ENCODE results near the gene HNF1B.
A peak's percentile ranks its signal among the peaks of the same experiment; 100 is the strongest.
"Not testable (repeated sequence)": the region's sequence is repeated elsewhere in the genome, so short reads cannot be mapped to it uniquely, and the experiment has no call there.

HNF1B gene

GRCh38 chr17:37744961-37745800 is at the start of gene HNF1B:
Gene HNF1B (minus strand): TSS chr17:37745059. CDS start chr17:37744884, 175 bp downstream.
- no peak for DNase-seq (ENCODE audit: low spot score)

GRCh38 chr17:37792787-37793186 is 47.9 kb upstream of the HNF1B start:
- DNase-seq (ENCODE audit: low spot score): no peak

- peak; percentile 58 for DNase-seq (ENCODE audit: low spot score)
Observed at GRCh38 chr17:37791447-37792399, 46.9 kb upstream of the HNF1B start.

- DNase-seq (ENCODE audit: low spot score): no peak
Observed at GRCh38 chr17:37789771-37790541, 45.1 kb upstream of the HNF1B start.

- no peak for DNase-seq (ENCODE audit: low spot score)
Observed at GRCh38 chr17:37789021-37789565, 44.2 kb upstream of the HNF1B start.

- DNase-seq (ENCODE audit: low spot score): no peak
Observed at GRCh38 chr17:37788526-37788925, 43.7 kb upstream of the HNF1B start.

GRCh38 chr17:37787055-37787757 is 42.3 kb upstream of the HNF1B start:
- DNase-seq (ENCODE audit: low spot score): no peak

- no peak for DNase-seq (ENCODE audit: low spot score)
Observed at GRCh38 chr17:37786481-37786880, 41.6 kb upstream of the HNF1B start.

GRCh38 chr17:37782460-37782859 is 37.6 kb upstream of the HNF1B start:
- DNase-seq (ENCODE audit: low spot score): not testable (repeated sequence)

GRCh38 chr17:37781451-37781850 is 36.6 kb upstream of the HNF1B start:
- DNase-seq (ENCODE audit: low spot score): no peak

- no peak for DNase-seq (ENCODE audit: low spot score)
Observed at GRCh38 chr17:37779554-37779953, 34.7 kb upstream of the HNF1B start.

- DNase-seq (ENCODE audit: low spot score): peak; percentile 25
Observed at GRCh38 chr17:37774504-37774903, 29.6 kb upstream of the HNF1B start.

- no peak for DNase-seq (ENCODE audit: low spot score)
Observed at GRCh38 chr17:37772982-37773381, 28.1 kb upstream of the HNF1B start.

GRCh38 chr17:37770631-37771518 is 26.0 kb upstream of the HNF1B start:
- DNase-seq (ENCODE audit: low spot score): no peak

GRCh38 chr17:37769050-37769449 is 24.2 kb upstream of the HNF1B start:
- no peak for DNase-seq (ENCODE audit: low spot score)

GRCh38 chr17:37768438-37768837 is 23.6 kb upstream of the HNF1B start:
- DNase-seq (ENCODE audit: low spot score): no peak

GRCh38 chr17:37766971-37767370 is 22.1 kb upstream of the HNF1B start:
- DNase-seq (ENCODE audit: low spot score): no peak

- DNase-seq (ENCODE audit: low spot score): no peak
Observed at GRCh38 chr17:37764383-37764782, 19.5 kb upstream of the HNF1B start.

GRCh38 chr17:37762666-37763065 is 17.8 kb upstream of the HNF1B start:
- DNase-seq (ENCODE audit: low spot score): no peak

GRCh38 chr17:37761961-37762360 is 17.1 kb upstream of the HNF1B start:
- DNase-seq (ENCODE audit: low spot score): no peak
